H9 (cell line): ENCODE data around the gene FIGNL2. TPM values are rescaled to one million over a fixed set of nuclear protein-coding genes. Genes with fewer than 3 reads are reported as not detected.
A peak's percentile ranks its signal among the peaks of the same experiment; 100 is the strongest.

Experiments
- DNase-seq: peaks from one replicate; pipeline ENCODE4 v3.0.0-alpha.2; 2017
- H2AFZ ChIP-seq: one replicate; pipeline ENCODE4 v1.6.1; 2013; ENCODE audit warnings: mild to moderate bottlenecking, low read length, control low read depth, moderate library complexity
- H2AK5ac ChIP-seq: 2 replicates; pipeline ENCODE4 v1.6.1; 2013; ENCODE audit warnings: low read length, control low read depth, mixed read lengths; ENCODE audit not compliant: insufficient read length
- H2BK120ac ChIP-seq: one replicate; pipeline ENCODE4 v1.6.1; 2013; ENCODE audit warnings: low read depth, mild to moderate bottlenecking, low read length, control low read depth, inconsistent platforms; ENCODE audit not compliant: poor library complexity, severe bottlenecking
- H2BK12ac ChIP-seq: 2 replicates; pipeline ENCODE4 v1.6.1; 2013; ENCODE audit warnings: low read length, control low read depth, mixed read lengths, low read depth; ENCODE audit not compliant: insufficient read length
- H2BK15ac ChIP-seq: 2 replicates; pipeline ENCODE4 v1.6.1; 2013; ENCODE audit warnings: low read depth, low read length, control low read depth
- H2BK20ac ChIP-seq: one replicate; pipeline ENCODE4 v1.6.1; 2013; ENCODE audit warnings: low read depth, mild to moderate bottlenecking, low read length, control low read depth, inconsistent platforms; ENCODE audit not compliant: poor library complexity, severe bottlenecking
- H2BK5ac ChIP-seq: 2 replicates; pipeline ENCODE4 v1.6.1; 2013; ENCODE audit warnings: low read length, control low read depth, mixed read lengths; ENCODE audit not compliant: insufficient read length
- H3K14ac ChIP-seq: 2 replicates; pipeline ENCODE4 v1.6.1; 2013; ENCODE audit warnings: low read length, control low read depth; ENCODE audit not compliant: insufficient read depth
- H3K18ac ChIP-seq: 2 replicates; pipeline ENCODE4 v1.6.1; 2013; ENCODE audit warnings: low read depth, mild to moderate bottlenecking, mixed read lengths, low read length, control low read depth; ENCODE audit not compliant: insufficient read length
- H3K23ac ChIP-seq: 2 replicates; pipeline ENCODE4 v1.6.1; 2013; ENCODE audit warnings: low read length, control low read depth, mixed read lengths, low read depth; ENCODE audit not compliant: insufficient read length
- H3K23me2 ChIP-seq: 2 replicates; pipeline ENCODE4 v1.6.1; 2013; ENCODE audit warnings: low read depth, mild to moderate bottlenecking, mixed read lengths, low read length, control low read depth; ENCODE audit not compliant: insufficient read length, poor library complexity, severe bottlenecking
- H3K27ac ChIP-seq: 2 replicates; pipeline ENCODE4 v1.5.1; 2013; ENCODE audit warnings: low read length, control low read depth, mixed read lengths, low read depth; ENCODE audit not compliant: insufficient read length
- H3K27me3 ChIP-seq: 2 replicates; pipeline ENCODE4 v1.6.1; 2013; ENCODE audit warnings: low read length, control low read depth, inconsistent platforms; ENCODE audit not compliant: insufficient read depth
- H3K4ac ChIP-seq: 2 replicates; pipeline ENCODE4 v1.6.1; 2013; ENCODE audit warnings: low read depth, mild to moderate bottlenecking, control low read depth, inconsistent platforms, low read length, moderate library complexity
- H3K4me1 ChIP-seq: 2 replicates; pipeline ENCODE4 v1.6.1; 2013; ENCODE audit warnings: low read length, control low read depth, inconsistent platforms; ENCODE audit not compliant: insufficient read depth
- H3K4me2 ChIP-seq: 2 replicates; pipeline ENCODE4 v1.6.1; 2013; ENCODE audit warnings: low read length, control low read depth, mixed read lengths; ENCODE audit not compliant: insufficient read length, insufficient read depth
- H3K56ac ChIP-seq: 2 replicates; pipeline ENCODE4 v1.6.1; 2013; ENCODE audit warnings: low read depth, mild to moderate bottlenecking, mixed read lengths, low read length, control low read depth; ENCODE audit not compliant: insufficient read length
- H3K79me1 ChIP-seq: 2 replicates; pipeline ENCODE4 v1.6.1; 2013; ENCODE audit warnings: low read depth, mild to moderate bottlenecking, moderate library complexity, low read length, control low read depth, inconsistent platforms; ENCODE audit not compliant: insufficient read depth, poor library complexity, severe bottlenecking
- H3K79me2 ChIP-seq: 2 replicates; pipeline ENCODE4 v1.6.1; 2013; ENCODE audit warnings: low read length, control low read depth, inconsistent platforms; ENCODE audit not compliant: insufficient read depth
- H3K9ac ChIP-seq: 2 replicates; pipeline ENCODE4 v1.6.1; 2013; ENCODE audit warnings: low read length, control low read depth, mixed read lengths; ENCODE audit not compliant: insufficient read length; ENCODE audit errors: extremely low read depth
- H3K9me3 ChIP-seq: one replicate; pipeline ENCODE4 v1.6.1; 2013; ENCODE audit warnings: low read depth, low read length, inconsistent platforms; ENCODE audit not compliant: control insufficient read depth
- H3T11ph ChIP-seq: one replicate; pipeline ENCODE4 v1.6.1; 2013; ENCODE audit warnings: mild to moderate bottlenecking, low read length, control low read depth, inconsistent platforms
- H4K20me1 ChIP-seq: one replicate; pipeline ENCODE4 v1.6.1; 2013; ENCODE audit not compliant: control insufficient read depth, insufficient read length, insufficient read depth
- H4K5ac ChIP-seq: 2 replicates; pipeline ENCODE4 v1.6.1; 2013; ENCODE audit warnings: low read depth, mild to moderate bottlenecking, mixed read lengths, low read length, control low read depth; ENCODE audit not compliant: insufficient read length
- H4K8ac ChIP-seq: replicated peaks from 2 replicates; pipeline ENCODE4 v1.6.1; 2013; ENCODE audit warnings: low read length, control low read depth, mixed read lengths, low read depth; ENCODE audit not compliant: insufficient read length
- H4K91ac ChIP-seq: 2 replicates; pipeline ENCODE4 v1.6.1; 2013; ENCODE audit warnings: low read depth, mild to moderate bottlenecking, moderate library complexity, mixed read lengths, low read length, control low read depth; ENCODE audit not compliant: insufficient read length
- H3K27ac Mint-ChIP-seq, 3 experiments: 2 replicates in 2 of 3; 3 replicates in 1 of 3; pipeline ENCODE4 v1.8.0; 2020 to 2021; ENCODE audit warnings: mixed read lengths in 3 of 3, mild to moderate bottlenecking in 1 of 3, moderate library complexity in 1 of 3
- H3K27me3 Mint-ChIP-seq: 2 replicates; pipeline ENCODE4 v1.8.0; 2021; ENCODE audit warnings: low read depth, mild to moderate bottlenecking, moderate library complexity, mixed read lengths
- H3K36me3 Mint-ChIP-seq, 3 experiments: 2 replicates in 2 of 3; 3 replicates in 1 of 3; pipeline ENCODE4 v1.8.0; 2020 to 2021; ENCODE audit warnings: low read depth in 3 of 3, mixed read lengths in 3 of 3; ENCODE audit not compliant: insufficient read depth in 1 of 3
- H3K4me1 Mint-ChIP-seq, 2 experiments: 2 replicates each; pipeline ENCODE4 v1.8.0; 2020; ENCODE audit warnings: mixed read lengths in 2 of 2
- H3K4me3 Mint-ChIP-seq, 2 experiments: 2 replicates in 1 of 2; 3 replicates in 1 of 2; pipeline ENCODE4 v1.8.0; 2020 to 2021; ENCODE audit warnings: mild to moderate bottlenecking in 2 of 2, mixed read lengths in 2 of 2, moderate library complexity in 1 of 2
- H3K9me3 Mint-ChIP-seq, 2 experiments: 2 replicates in 1 of 2; 3 replicates in 1 of 2; pipeline ENCODE4 v1.8.0; 2020; ENCODE audit warnings: mild to moderate bottlenecking in 2 of 2, mixed read lengths in 2 of 2, moderate library complexity in 1 of 2
- WGBS: extraction: QIAGEN DNeasy Blood & Tissue Kit; methylation state at CpG from one replicate; pipeline ENCODE4 v1.1.7; 2013; ENCODE audit warnings: missing lambda C conversion rate, low lambda C conversion rate, mixed read lengths; ENCODE audit not compliant: insufficient read length; ENCODE audit errors: extremely low coverage; 5-methylcytosine and 5-hydroxymethylcytosine counted together
- total RNA-seq: library from RNA; stranded (reverse); gene quantifications from 2 replicates; pipeline ENCODE4 v1.2.1, GENCODE V29; 2021
- TF ChIP-seq, protein P1 (sequence below): fragments of 200-600 bp; sonication (generic); conservative IDR thresholded peaks from 3 replicates; pipeline ENCODE4 v1.8.0; 2021; ENCODE audit warnings: antibody characterized with exemption, mild to moderate bottlenecking

The FIGNL2 gene
- total RNA-seq, 1 experiment from 2014 or later, result 19.7 TPM

DNA sequence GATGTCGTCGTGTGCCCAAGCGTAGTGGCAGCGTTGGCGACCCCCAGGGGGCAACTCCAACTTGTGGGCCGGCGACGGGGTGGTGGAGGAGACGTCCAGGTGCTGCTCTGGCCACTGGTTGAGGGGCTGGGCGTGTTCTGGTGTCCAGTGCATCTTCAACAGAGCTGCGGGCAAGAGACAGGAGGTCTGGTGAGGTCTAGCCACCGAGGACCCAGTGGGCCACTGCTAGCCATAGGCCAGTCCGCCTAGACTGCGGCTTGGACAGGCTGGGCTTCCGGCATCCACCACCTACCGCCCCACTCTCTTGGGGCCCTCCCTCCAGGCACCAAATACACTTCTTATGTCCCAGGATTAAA is 26.3 kb downstream of the FIGNL2 start:
- Histone ChIP-seq H3K56ac (no peak overlapping the region), H3T11ph (no peak overlapping the region), H3K79me2 (no peaks in the 10 kb centered on the region), H3K9me3 (no peaks in the 10 kb centered on the region), H3K18ac (no peak overlapping the region), H4K5ac (no peak overlapping the region), H3K23me2 (peaks cover 7% of the 10 kb centered on the region), H2BK5ac (no peak overlapping the region), H2BK15ac (no peak overlapping the region), H4K20me1 (no peaks in the 10 kb centered on the region), H4K91ac (no peak overlapping the region), H2AFZ (no peak overlapping the region), H3K27me3 (no peaks in the 10 kb centered on the region; the same call in 1 of the 2 replicates), H3K4ac (no peak overlapping the region), H3K23ac (no peak overlapping the region), H3K4me1 (no peaks in the 10 kb centered on the region), H3K14ac (no peak overlapping the region), H3K27ac (no peak overlapping the region), H2BK20ac (no peak overlapping the region), H3K9ac (no peak overlapping the region), H2BK120ac (no peak overlapping the region), H2BK12ac (no peak overlapping the region), H3K4me2 (peak overlapping the region; percentile 31), H3K79me1 (no peaks in the 10 kb centered on the region), H4K8ac (no peak overlapping the region), H2AK5ac (no peak overlapping the region)
- Mint-ChIP-seq H3K4me1 (peaks cover 37 to 57% of the 10 kb centered on the region in 2 experiments), H3K27me3 (peaks cover 32% of the 10 kb centered on the region), H3K27ac (no peak overlapping the region), H3K9me3 (no peaks in the 10 kb centered on the region; a peak in 1 of 5 replicates), H3K4me3 (peak overlapping the region; percentile 58 to 66), H3K36me3 (peaks cover 0 to 6% (median 3%) of the 10 kb centered on the region in 3 experiments; a peak in 3 of 7 replicates)
- WGBS, result no CpG with 5 or more reads among the region's 16 CpGs
- no peak for DNase-seq
- TF ChIP-seq, protein P1, sequence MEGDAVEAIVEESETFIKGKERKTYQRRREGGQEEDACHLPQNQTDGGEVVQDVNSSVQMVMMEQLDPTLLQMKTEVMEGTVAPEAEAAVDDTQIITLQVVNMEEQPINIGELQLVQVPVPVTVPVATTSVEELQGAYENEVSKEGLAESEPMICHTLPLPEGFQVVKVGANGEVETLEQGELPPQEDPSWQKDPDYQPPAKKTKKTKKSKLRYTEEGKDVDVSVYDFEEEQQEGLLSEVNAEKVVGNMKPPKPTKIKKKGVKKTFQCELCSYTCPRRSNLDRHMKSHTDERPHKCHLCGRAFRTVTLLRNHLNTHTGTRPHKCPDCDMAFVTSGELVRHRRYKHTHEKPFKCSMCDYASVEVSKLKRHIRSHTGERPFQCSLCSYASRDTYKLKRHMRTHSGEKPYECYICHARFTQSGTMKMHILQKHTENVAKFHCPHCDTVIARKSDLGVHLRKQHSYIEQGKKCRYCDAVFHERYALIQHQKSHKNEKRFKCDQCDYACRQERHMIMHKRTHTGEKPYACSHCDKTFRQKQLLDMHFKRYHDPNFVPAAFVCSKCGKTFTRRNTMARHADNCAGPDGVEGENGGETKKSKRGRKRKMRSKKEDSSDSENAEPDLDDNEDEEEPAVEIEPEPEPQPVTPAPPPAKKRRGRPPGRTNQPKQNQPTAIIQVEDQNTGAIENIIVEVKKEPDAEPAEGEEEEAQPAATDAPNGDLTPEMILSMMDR, result no peak
